IMR-90 (cell line): ENCODE data around the gene DRC3. TPM values are rescaled to one million over a fixed set of nuclear protein-coding genes. Genes with fewer than 3 reads are reported as not detected.

Source experiments
- ATAC-seq: fragments of 200-7000 bp; cut with Tn5 transposase; 2 replicates; pipeline ENCODE4 v1.9.1; 2020; ENCODE audit warnings: low read depth, mild to moderate bottlenecking, moderate library complexity
- BruUV-seq: library from RNA; stranded (reverse); fragments of 400-500 nt; replicated peaks from 2 replicates; lab custom pipeline; 2021; lab: Mats Ljungman, UMichigan
- CTCF ChIA-PET: fragments of 300-600 bp; formaldehyde crosslinking; extraction: SDS; loops from one replicate; lab custom pipeline; 2021; ENCODE audit warnings: antibody characterized with exemption; lab: Yijun Ruan, JAX
- POLR2A ChIA-PET: fragments of 300-600 bp; sonication (Branson Sonifier 250); formaldehyde crosslinking; loops from one replicate; lab custom pipeline; 2022; ENCODE audit warnings: antibody characterized with exemption; ENCODE audit not compliant: unreplicated experiment; lab: Charles Lee
- DNase-seq: peaks from one replicate; pipeline ENCODE4 v3.0.0; 2013
- H2AFZ ChIP-seq: replicated peaks from 2 replicates; pipeline ENCODE3; 2013; ENCODE audit warnings: low read length, mild to moderate bottlenecking; ENCODE audit not compliant: poor library complexity
- H2AK5ac ChIP-seq: 2 replicates; pipeline ENCODE4 v1.6.1; 2013; ENCODE audit warnings: low read depth, low read length, inconsistent platforms
- H2AK9ac ChIP-seq: replicated peaks from 2 replicates; pipeline ENCODE3; 2013; ENCODE audit warnings: mild to moderate bottlenecking, low read depth, low read length, moderate library complexity; ENCODE audit not compliant: poor library complexity
- H2BK120ac ChIP-seq: 2 replicates; pipeline ENCODE4 v1.6.1; 2013; ENCODE audit warnings: low read depth, low read length, inconsistent platforms
- H2BK15ac ChIP-seq: 3 replicates; pipeline ENCODE4 v1.6.1; 2013; ENCODE audit warnings: low read depth, low read length, inconsistent platforms
- H2BK20ac ChIP-seq: 2 replicates; pipeline ENCODE4 v1.6.1; 2013; ENCODE audit warnings: low read depth, mild to moderate bottlenecking, inconsistent platforms, low read length, moderate library complexity
- H2BK5ac ChIP-seq: 2 replicates; pipeline ENCODE4 v1.6.1; 2013; ENCODE audit warnings: mild to moderate bottlenecking, low read depth, low read length, inconsistent platforms; ENCODE audit not compliant: poor library complexity, severe bottlenecking
- H3K14ac ChIP-seq: replicated peaks from 2 replicates; pipeline ENCODE4 v1.6.1; 2013; ENCODE audit warnings: low read depth, low read length, inconsistent platforms
- H3K18ac ChIP-seq: 2 replicates; pipeline ENCODE4 v1.6.1; 2013; ENCODE audit warnings: low read depth, low read length, control low read depth
- H3K23ac ChIP-seq: 2 replicates; pipeline ENCODE4 v1.6.1; 2013; ENCODE audit warnings: low read depth, low read length, inconsistent platforms
- H3K27ac ChIP-seq: 2 replicates; pipeline ENCODE4 v1.5.1; 2013; ENCODE audit warnings: mild to moderate bottlenecking, control low read depth, low read length; ENCODE audit not compliant: insufficient read depth
- H3K27me3 ChIP-seq: 2 replicates; pipeline ENCODE4 v1.6.1; 2013; ENCODE audit warnings: low read length; ENCODE audit not compliant: control insufficient read depth, insufficient read depth
- H3K36me3 ChIP-seq: 2 replicates; pipeline ENCODE4 v1.6.1; 2013; ENCODE audit warnings: low read length, mixed read lengths; ENCODE audit not compliant: control insufficient read depth, insufficient read depth
- H3K4ac ChIP-seq: 2 replicates; pipeline ENCODE4 v1.6.1; 2013; ENCODE audit warnings: low read depth, low read length, inconsistent platforms
- H3K4me1 ChIP-seq: 2 replicates; pipeline ENCODE4 v1.6.1; 2013; ENCODE audit warnings: low read length, mixed read lengths; ENCODE audit not compliant: control insufficient read depth, insufficient read depth
- H3K4me2 ChIP-seq: 2 replicates; pipeline ENCODE4 v1.6.1; 2013; ENCODE audit warnings: low read depth, mild to moderate bottlenecking, control low read depth, low read length, moderate library complexity
- H3K4me3 ChIP-seq: 2 replicates; pipeline ENCODE4 v1.5.1; 2013; ENCODE audit warnings: low read depth, mild to moderate bottlenecking, control low read depth, low read length, moderate library complexity; ENCODE audit not compliant: insufficient read depth
- H3K56ac ChIP-seq: 2 replicates; pipeline ENCODE4 v1.6.1; 2013; ENCODE audit warnings: low read length, inconsistent platforms; ENCODE audit not compliant: insufficient read depth; ENCODE audit errors: extremely low read depth
- H3K79me1 ChIP-seq, 2 experiments: 2 replicates each; pipeline ENCODE4 v1.6.1; 2013; ENCODE audit warnings: low read length in 2 of 2, inconsistent platforms in 1 of 2, low read depth in 1 of 2
- H3K9ac ChIP-seq: 2 replicates; pipeline ENCODE4 v1.6.1; 2013; ENCODE audit warnings: low read depth, low read length, control low read depth
- H3K9me1 ChIP-seq: 2 replicates; pipeline ENCODE4 v1.6.1; 2013; ENCODE audit warnings: low read length, inconsistent platforms; ENCODE audit not compliant: insufficient read depth
- H3K9me3 ChIP-seq: 2 replicates; pipeline ENCODE4 v1.6.1; 2013; ENCODE audit warnings: low read length; ENCODE audit not compliant: control insufficient read depth, insufficient read depth
- H4K20me1 ChIP-seq: 2 replicates; pipeline ENCODE4 v1.6.1; 2013; ENCODE audit warnings: low read length, inconsistent platforms; ENCODE audit not compliant: insufficient read depth
- H4K5ac ChIP-seq: 2 replicates; pipeline ENCODE4 v1.6.1; 2013; ENCODE audit warnings: mild to moderate bottlenecking, low read depth, low read length, control low read depth
- H4K8ac ChIP-seq, 2 experiments: 2 replicates each; pipeline ENCODE4 v1.6.1; 2013; ENCODE audit warnings: low read depth in 2 of 2, low read length in 2 of 2, control low read depth in 1 of 2, inconsistent platforms in 1 of 2
- H4K91ac ChIP-seq: 2 replicates; pipeline ENCODE4 v1.6.1; 2013; ENCODE audit warnings: low read depth, low read length, inconsistent platforms; ENCODE audit not compliant: insufficient read depth
- BHLHE40 ChIP-seq: fragments of 150-350 bp; IDR thresholded peaks from 2 replicates; pipeline ENCODE4 v1.6.1; 2016; ENCODE audit warnings: mild to moderate bottlenecking, low read depth, low read length
- CEBPB ChIP-seq: IDR thresholded peaks from 2 replicates; pipeline ENCODE4 v1.6.1; 2012; ENCODE audit warnings: low read depth, low read length, improper control_type of control experiment
- CHD1 ChIP-seq: IDR thresholded peaks from 2 replicates; pipeline ENCODE4 v1.6.1; 2012; ENCODE audit warnings: low read depth, low read length, improper control_type of control experiment
- CTCF ChIP-seq: conservative IDR thresholded peaks from 2 replicates; pipeline ENCODE4 v1.5.1; 2012; ENCODE audit warnings: mild to moderate bottlenecking, low read depth, low read length, improper control_type of control experiment
- ELK1 ChIP-seq: fragments of 150-350 bp; IDR thresholded peaks from 2 replicates; pipeline ENCODE4 v1.6.1; 2016; ENCODE audit warnings: low read depth, mild to moderate bottlenecking, low read length, moderate library complexity, borderline replicate concordance
- MAFK ChIP-seq: IDR thresholded peaks from 2 replicates; pipeline ENCODE4 v1.6.1; 2012; ENCODE audit warnings: low read depth, low read length, improper control_type of control experiment
- MAZ ChIP-seq: IDR thresholded peaks from 2 replicates; pipeline ENCODE4 v1.6.1; 2012; ENCODE audit warnings: low read depth, mild to moderate bottlenecking, low read length, improper control_type of control experiment, moderate library complexity, borderline replicate concordance
- NFE2L2 ChIP-seq: fragments of 150-350 bp; IDR thresholded peaks from 2 replicates; pipeline ENCODE4 v1.6.1; 2016; ENCODE audit warnings: low read depth, mild to moderate bottlenecking, low read length
- POLR2A ChIP-seq: IDR thresholded peaks from 2 replicates; pipeline ENCODE4 v1.6.1; 2012; ENCODE audit warnings: mild to moderate bottlenecking, low read depth, low read length
- RCOR1 ChIP-seq: IDR thresholded peaks from 2 replicates; pipeline ENCODE4 v1.6.1; 2012; ENCODE audit warnings: mild to moderate bottlenecking, low read length, improper control_type of control experiment; ENCODE audit not compliant: insufficient replicate concordance
- WGBS, 2 experiments: methylation state at CpG; one replicate each; pipeline versions ENCODE4 v1.1.5 to v1.1.7; 2013; ENCODE audit warnings: missing lambda C conversion rate in 2 of 2; ENCODE audit not compliant: insufficient read length in 1 of 2; ENCODE audit errors: extremely low coverage in 2 of 2; 5-methylcytosine and 5-hydroxymethylcytosine counted together
- dilution Hi-C: fragments of 300-500 bp; cut with HindIII; formaldehyde crosslinking; loops from one replicate; pipeline ENCODE4 v1.14.3; 2018; ENCODE audit warnings: low sequenced_read_pairs; ENCODE audit not compliant: unreplicated experiment
- in situ Hi-C: fragments of 300-500 bp; cut with MboI; formaldehyde crosslinking; loops from 3 replicates; pipeline ENCODE4 v1.14.3; 2019; ENCODE audit warnings: low sequenced_read_pairs, inconsistent platforms, mixed read lengths
- intact Hi-C: fragments of 100-400 bp; cut with micrococcal nuclease; formaldehyde crosslinking; loops from 2 replicates; pipeline ENCODE4 v1.10.0; 2022
- polyA plus RNA-seq, 3 experiments: library from polyadenylated mRNA; depleted of rRNA; stranded (reverse); fragments of >200 nt; gene quantifications; 2 replicates each; pipeline ENCODE4 v1.2.3, GENCODE V29; 2012; ENCODE audit warnings: low replicate concordance in 1 of 3
- total RNA-seq: library from RNA; depleted of rRNA; stranded (reverse); fragments of >200 nt; gene quantifications from 2 replicates; pipeline ENCODE4 v1.2.3, GENCODE V29; 2012

DRC3 gene
- total and polyA plus RNA-seq, 2 of the 4 experiments (the other 2 are of a cell fraction), result 0.55 to 0.72 TPM

GRCh38 chr17:17954079-17954478 lies 18.6 kb upstream of the DRC3 start:
- H3K79me1 ChIP-seq, result peaks cover 48 to 77% of the 10 kb centered on the region in 2 experiments
- no peaks in the 10 kb centered on the region for H3K36me3 ChIP-seq
- H3K9me1 ChIP-seq, result peaks cover 44% of the 10 kb centered on the region
- no peak for DNase-seq
- H4K5ac ChIP-seq, result no peak overlapping the region
- H2BK120ac ChIP-seq, result no peak overlapping the region
- H3K9ac ChIP-seq, result no peak overlapping the region
- H3K23ac ChIP-seq, result no peak overlapping the region
- BruUV-seq, result no TSS peak
- H2AFZ ChIP-seq, result no peak overlapping the region
- ChIA-PET POLR2A (interaction anchor here (0.6 kb wide), 1 partner anchor 284 kb away, joined by 9 read pairs; no protein-coding TSS in a partner anchor), CTCF (no interaction called here)
- in situ Hi-C loops, result no loop called here
- H3K4me2 ChIP-seq, result no peak overlapping the region
- no peak overlapping the region for H3K27ac ChIP-seq
- H4K20me1 ChIP-seq, result peaks cover 10% of the 10 kb centered on the region; the same call in 1 of the 2 replicates
- no peak overlapping the region for H4K91ac ChIP-seq
- peaks cover 17% of the 10 kb centered on the region for H3K4me1 ChIP-seq
- H2BK15ac ChIP-seq, result no peak overlapping the region
- H3K18ac ChIP-seq, result no peak overlapping the region
- H2BK20ac ChIP-seq, result no peak overlapping the region
- no peak for TF ChIP-seq POLR2A
- TF ChIP-seq MAZ, result no peak
- TF ChIP-seq RCOR1, result no peak
- TF ChIP-seq CTCF, result no peak
- no peak for TF ChIP-seq NFE2L2
- TF ChIP-seq ELK1, result no peak
- TF ChIP-seq CHD1, result no peak
- TF ChIP-seq MAFK, result no peak
- TF ChIP-seq BHLHE40, result no peak
- no peak for TF ChIP-seq CEBPB
- H3K4ac ChIP-seq, result no peak overlapping the region
- no peak overlapping the region for H3K4me3 ChIP-seq
- dilution Hi-C loops, result no loop called here
- ATAC-seq, result no peak
- H2AK5ac ChIP-seq, result no peak overlapping the region
- H3K9me3 ChIP-seq, result no peaks in the 10 kb centered on the region
- H4K8ac ChIP-seq, result no peak overlapping the region
- H2BK5ac ChIP-seq, result no peak overlapping the region
- intact Hi-C loops, result no loop called here
- WGBS, 2 experiments, result no CpG with 5 or more reads among the region's 3 CpGs
- no peak overlapping the region for H2AK9ac ChIP-seq
- no peak overlapping the region for H3K56ac ChIP-seq
- H3K27me3 ChIP-seq, result no peaks in the 10 kb centered on the region
- no peak overlapping the region for H3K14ac ChIP-seq
